BE2C (cell line): ENCODE measurements around the gene CLEC16A.

Source experiments
- DNase-seq: peaks from one replicate; pipeline ENCODE4 v3.0.0-alpha.2; 2020
- H3K27me3 ChIP-seq: fragments of 250-450 bp; sonication (Bioruptor Pico); 2 replicates; pipeline ENCODE4 v1.5.1; 2020; ENCODE audit warnings: mild to moderate bottlenecking
- H3K36me3 ChIP-seq: fragments of 250-450 bp; sonication (Bioruptor Pico); 2 replicates; pipeline ENCODE4 v1.5.1; 2020; ENCODE audit warnings: mild to moderate bottlenecking
- H3K4me1 ChIP-seq: fragments of 250-450 bp; sonication (Bioruptor Pico); 2 replicates; pipeline ENCODE4 v1.5.1; 2020
- H3K4me3 ChIP-seq: 2 replicates; pipeline ENCODE4 v1.5.1; 2011; ENCODE audit warnings: low read depth, low read length
- H3K9me3 ChIP-seq: fragments of 250-450 bp; sonication (Bioruptor Pico); 2 replicates; pipeline ENCODE4 v1.5.1; 2020
- TF ChIP-seq, protein P1 (sequence below): IDR thresholded peaks from 2 replicates; pipeline ENCODE4 v1.5.1; 2012; ENCODE audit warnings: mild to moderate bottlenecking, low read depth, low read length

CLEC16A gene

GRCh38 chr16:11067697-11068141 lies 123.4 kb downstream of the CLEC16A start:
- TF ChIP-seq, protein P1, sequence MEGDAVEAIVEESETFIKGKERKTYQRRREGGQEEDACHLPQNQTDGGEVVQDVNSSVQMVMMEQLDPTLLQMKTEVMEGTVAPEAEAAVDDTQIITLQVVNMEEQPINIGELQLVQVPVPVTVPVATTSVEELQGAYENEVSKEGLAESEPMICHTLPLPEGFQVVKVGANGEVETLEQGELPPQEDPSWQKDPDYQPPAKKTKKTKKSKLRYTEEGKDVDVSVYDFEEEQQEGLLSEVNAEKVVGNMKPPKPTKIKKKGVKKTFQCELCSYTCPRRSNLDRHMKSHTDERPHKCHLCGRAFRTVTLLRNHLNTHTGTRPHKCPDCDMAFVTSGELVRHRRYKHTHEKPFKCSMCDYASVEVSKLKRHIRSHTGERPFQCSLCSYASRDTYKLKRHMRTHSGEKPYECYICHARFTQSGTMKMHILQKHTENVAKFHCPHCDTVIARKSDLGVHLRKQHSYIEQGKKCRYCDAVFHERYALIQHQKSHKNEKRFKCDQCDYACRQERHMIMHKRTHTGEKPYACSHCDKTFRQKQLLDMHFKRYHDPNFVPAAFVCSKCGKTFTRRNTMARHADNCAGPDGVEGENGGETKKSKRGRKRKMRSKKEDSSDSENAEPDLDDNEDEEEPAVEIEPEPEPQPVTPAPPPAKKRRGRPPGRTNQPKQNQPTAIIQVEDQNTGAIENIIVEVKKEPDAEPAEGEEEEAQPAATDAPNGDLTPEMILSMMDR: no peak
- Histone ChIP-seq H3K36me3 (no peaks in the 10 kb centered on the region; the same call in 1 of the 2 replicates), H3K4me3 (no peak overlapping the region), H3K27me3 (no peaks in the 10 kb centered on the region), H3K9me3 (no peaks in the 10 kb centered on the region), H3K4me1 (peaks cover 6% of the 10 kb centered on the region)
- no peak for DNase-seq

- H3K4me1 ChIP-seq: no peaks in the 10 kb centered on the region
- no peaks in the 10 kb centered on the region for H3K9me3 ChIP-seq
- no peaks in the 10 kb centered on the region for H3K27me3 ChIP-seq
- H3K36me3 ChIP-seq: peaks cover 4% of the 10 kb centered on the region; the same call in 1 of the 2 replicates
- TF ChIP-seq, protein P1: no peak
- no peak for DNase-seq
- no peak overlapping the region for H3K4me3 ChIP-seq
These were observed 127.5 kb downstream of the CLEC16A start for GRCh38 chr16:11071829-11072228.

- H3K36me3 ChIP-seq: peaks cover 4% of the 10 kb centered on the region; the same call in 1 of the 2 replicates
- TF ChIP-seq, protein P1: no peak
- DNase-seq: no peak
These were observed 128.2 kb downstream of the CLEC16A start for GRCh38 chr16:11072420-11073153.

DNA sequence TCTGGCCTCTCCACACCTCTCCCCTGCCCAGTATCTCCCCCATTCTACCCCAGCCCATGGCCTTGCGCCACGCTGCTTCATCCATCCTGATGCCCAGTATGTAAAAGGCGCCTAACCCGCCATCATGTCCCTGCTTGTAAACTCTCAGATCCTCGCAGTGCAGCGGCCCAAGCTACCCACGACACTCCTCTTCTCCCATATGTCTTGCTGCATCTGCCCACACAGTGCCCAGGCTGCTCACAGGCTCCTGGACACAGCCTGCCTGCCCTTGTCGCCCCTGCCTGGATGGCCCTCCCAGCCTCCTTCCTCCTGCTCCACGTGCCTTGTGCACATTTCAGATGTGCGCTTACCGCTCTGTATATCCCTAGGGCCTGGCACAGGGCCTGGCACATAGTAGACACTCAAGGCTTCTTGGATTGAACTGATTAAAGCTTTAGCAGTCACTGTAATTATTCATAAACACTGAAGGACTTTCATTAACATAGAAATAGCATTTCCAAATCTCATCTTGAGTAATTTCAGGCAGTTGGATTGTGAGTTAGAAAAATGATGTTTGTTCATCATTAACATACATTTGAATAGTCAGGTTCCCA lies 129.1 kb downstream of the CLEC16A start:
- H3K4me3 ChIP-seq: no peak overlapping the region
- H3K9me3 ChIP-seq: no peaks in the 10 kb centered on the region
- TF ChIP-seq, protein P1: no peak
- DNase-seq: no peak
- H3K36me3 ChIP-seq: peaks cover 4% of the 10 kb centered on the region; the same call in 1 of the 2 replicates
- H3K27me3 ChIP-seq: no peaks in the 10 kb centered on the region
- no peaks in the 10 kb centered on the region for H3K4me1 ChIP-seq

More at GRCh38 chr16:11072420-11073153, 128.2 kb downstream of the CLEC16A start:
- no peaks in the 10 kb centered on the region for H3K27me3 ChIP-seq
- no peaks in the 10 kb centered on the region for H3K4me1 ChIP-seq
- H3K4me3 ChIP-seq: no peak overlapping the region
- H3K9me3 ChIP-seq: no peaks in the 10 kb centered on the region

- Histone ChIP-seq H3K4me1 (peaks cover 4% of the 10 kb centered on the region), H3K4me3 (no peak overlapping the region), H3K27me3 (no peaks in the 10 kb centered on the region), H3K36me3 (peaks cover 4% of the 10 kb centered on the region; the same call in 1 of the 2 replicates), H3K9me3 (no peaks in the 10 kb centered on the region)
- TF ChIP-seq, protein P1: no peak
- DNase-seq: no peak
These were observed 129.8 kb downstream of the CLEC16A start for GRCh38 chr16:11074131-11074530.

DNA sequence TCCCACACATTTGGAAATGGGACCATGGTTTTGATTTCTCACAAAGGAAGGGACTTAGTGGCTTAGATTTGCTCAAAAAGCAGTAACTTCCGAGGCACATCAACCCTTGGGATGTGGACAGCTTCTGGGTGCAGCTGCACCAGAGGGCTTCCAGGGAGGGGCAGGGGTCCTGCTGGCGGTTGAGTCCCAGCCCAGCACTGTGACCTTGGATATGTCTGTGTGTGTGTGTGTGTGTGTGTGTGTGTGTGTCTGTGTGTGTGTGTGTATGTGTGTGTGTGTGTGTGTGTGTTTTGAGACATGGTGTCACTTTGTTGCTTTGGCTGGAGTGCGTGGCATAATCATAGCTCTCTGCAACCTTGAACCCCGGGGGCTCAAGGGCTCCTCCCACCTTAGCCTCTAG lies 130.8 kb downstream of the CLEC16A start:
- peaks cover 6% of the 10 kb centered on the region; the same call in 1 of the 2 replicates for H3K36me3 ChIP-seq
- TF ChIP-seq, protein P1: no peak
- H3K9me3 ChIP-seq: no peaks in the 10 kb centered on the region
- no peak for DNase-seq
- peaks cover 10% of the 10 kb centered on the region for H3K4me1 ChIP-seq
- no peak overlapping the region for H3K4me3 ChIP-seq
- H3K27me3 ChIP-seq: no peaks in the 10 kb centered on the region
